GM21360 (cell line): ENCODE measurements around the gene PBX1.

Experiments
- ATAC-seq: cut with Tn5 transposase; IDR thresholded peaks from one replicate; pipeline ENCODE4 v1.9.1; 2021; ENCODE audit warnings: mild to moderate bottlenecking, moderate library complexity; ENCODE audit not compliant: unreplicated experiment

PBX1 gene

DNA sequence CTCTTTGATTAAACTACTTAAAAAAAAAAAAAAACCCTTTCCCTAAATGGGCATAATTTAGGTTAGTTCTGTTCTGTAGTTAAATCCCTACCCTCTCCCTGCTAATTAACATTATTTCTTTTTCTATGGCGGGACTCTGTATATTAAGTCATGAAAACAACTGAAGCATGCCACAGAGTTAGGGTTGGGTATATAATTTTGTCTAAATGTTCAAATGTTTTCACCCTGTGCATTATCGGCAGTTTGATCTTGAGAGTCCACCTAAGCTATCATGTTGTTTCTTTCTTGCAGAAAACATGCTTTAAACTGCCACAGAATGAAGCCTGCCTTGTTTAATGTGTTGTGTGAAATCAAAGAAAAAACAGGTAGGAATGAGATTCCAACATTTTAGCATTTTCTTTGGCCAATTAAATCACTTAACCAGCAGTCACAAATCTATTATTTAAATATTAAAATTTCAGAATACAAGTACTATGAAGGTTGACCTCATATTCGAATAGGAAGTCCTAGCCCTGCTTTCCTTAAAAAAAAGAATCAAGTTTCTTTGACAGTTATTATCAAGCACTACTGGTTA is 4.0 kb downstream of the PBX1 start:
- no peak for ATAC-seq

DNA sequence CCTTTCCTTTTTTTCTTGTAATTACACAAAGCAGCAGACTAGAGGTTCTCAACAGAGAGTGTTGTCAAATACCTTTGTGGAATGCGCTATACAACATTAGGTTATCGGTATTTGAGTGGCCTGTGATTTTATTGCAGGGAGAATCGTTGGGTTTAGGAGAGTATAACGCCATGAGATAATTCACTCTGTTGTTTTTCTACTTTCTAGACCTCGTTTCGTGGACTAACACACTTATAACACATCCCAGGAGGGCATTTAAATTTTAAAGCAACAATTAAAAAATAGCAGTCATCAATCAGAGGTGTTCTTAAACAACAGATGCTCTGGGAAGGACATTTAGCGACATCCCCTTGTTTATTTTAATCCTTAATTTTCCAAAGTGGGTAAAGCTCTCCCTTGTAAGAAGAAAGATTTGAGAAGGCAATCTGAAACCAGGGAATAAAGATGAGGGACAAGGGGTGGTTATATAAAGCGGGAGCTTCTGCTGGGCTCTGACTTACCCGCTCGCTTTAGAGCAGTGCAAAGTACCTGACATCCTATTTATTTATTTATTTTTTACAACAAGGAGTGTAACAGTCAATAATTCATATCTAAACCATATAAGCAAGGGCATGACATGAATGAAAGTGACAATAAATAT is 4.9 kb downstream of the PBX1 start:
- no peak for ATAC-seq

DNA sequence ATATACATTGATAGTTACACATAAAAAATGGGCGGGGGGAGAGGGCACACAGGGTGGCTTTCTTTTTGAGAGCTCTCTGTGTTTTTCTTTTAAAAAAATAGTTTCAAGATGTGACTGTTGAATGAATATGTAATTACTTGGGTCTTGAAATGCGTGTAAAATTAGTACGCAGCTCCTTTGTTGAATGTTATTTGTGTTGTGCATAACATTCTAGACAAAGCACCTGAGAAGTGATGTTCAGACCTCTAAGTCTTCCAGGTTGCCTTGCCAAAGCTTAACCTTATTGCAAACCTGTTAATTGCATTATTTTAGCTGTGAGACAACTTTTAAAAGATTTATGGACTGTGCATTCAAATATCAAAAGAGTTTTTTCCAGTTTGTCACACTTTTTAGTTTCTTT is 5.4 kb downstream of the PBX1 start:
- no peak for ATAC-seq

DNA sequence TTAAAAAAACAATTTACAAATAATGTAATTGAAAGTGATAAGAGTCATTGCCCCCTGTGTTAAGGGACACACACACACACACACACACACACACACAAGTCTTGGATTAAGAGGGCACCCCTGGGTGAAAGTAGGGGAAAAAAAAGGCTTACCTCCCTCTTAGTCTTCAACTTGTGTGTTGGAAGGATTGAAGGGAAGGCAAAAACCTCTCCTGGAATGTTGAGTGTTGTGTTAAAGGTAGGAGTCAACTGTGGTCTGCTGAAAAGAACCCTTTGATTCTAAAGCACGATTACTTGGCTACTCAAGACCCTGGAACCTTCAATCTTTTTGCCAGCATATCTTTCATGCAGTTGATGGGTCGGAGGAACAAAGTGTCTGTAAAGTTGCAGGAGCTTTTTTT is 6.4 kb downstream of the PBX1 start:
- no peak for ATAC-seq

DNA sequence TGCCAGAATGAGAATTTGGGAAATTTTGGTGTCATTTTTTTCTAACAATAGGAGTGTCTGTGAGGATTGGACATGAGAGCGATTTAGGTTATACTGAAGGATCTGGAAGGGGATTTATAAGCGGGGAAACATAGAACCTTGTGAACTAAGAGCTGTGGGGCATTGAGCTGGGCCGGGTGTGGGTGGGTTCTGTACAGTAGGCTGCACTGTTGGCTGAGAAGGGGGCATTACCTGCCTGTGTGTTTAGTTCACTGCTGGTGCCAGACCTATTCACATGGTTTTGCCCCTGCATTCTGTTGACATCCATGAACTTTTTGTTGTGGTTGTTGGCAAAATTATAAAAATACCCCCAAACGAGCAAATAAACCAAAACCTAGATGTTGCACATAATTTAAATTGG is 8.8 kb downstream of the PBX1 start:
- ATAC-seq = no peak

DNA sequence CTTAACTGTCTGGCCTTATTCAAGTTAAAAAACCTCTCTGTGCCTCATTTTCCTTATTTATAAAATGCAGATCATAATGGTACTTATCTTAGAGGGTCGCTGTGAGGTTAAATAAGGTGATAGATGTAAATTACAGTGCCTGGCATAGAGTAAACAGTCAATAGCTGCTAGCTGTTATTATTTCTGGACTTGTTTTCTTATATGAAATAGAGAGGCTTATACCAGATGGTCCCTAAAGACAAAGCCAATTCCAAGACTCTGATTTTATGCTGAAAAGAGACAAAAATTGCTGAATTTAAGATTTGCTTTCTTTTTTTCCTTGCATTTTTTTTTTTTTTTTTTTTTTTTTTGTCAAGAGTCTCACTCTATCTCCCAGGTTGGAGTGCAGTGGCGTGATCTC is 10.3 kb downstream of the PBX1 start:
- ATAC-seq = no peak

DNA sequence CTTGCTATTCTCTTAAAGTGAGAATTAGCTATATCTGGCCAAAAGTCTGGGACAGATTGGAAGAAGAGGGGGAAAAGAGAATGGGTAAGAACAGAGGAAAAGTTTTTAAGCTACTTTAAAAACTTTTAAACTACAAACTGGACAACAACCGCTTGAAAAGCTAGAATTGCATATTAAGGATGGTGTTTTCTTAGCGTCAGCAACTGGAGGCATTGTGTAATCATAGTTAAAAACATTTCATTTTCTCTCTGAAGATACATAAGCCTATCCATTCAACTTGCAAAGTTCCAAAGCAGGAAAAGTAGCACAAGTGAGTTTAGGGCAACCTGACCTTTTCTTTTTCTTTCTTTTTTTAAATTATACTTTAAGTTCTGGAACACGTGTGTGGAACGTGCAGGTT is 10.9 kb downstream of the PBX1 start:
- ATAC-seq = no peak

DNA sequence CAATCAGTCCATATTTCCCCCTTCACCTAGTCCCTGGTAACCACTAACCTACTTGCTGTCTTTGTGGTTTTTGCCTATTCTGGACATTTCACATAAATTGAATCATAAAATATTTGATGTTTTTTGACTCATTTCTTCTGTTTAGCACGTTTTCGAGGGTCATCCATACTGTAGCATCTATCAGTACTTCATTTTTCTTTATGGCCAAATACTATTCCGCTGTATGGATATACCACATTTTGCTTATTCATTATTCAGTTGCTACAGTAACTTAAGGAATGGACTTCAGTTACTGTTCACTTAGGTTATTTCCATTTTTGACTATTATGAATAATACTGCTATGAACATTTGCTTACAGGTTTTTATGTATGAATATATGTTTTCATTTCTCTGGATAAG is 12.3 kb downstream of the PBX1 start:
- no peak for ATAC-seq

DNA sequence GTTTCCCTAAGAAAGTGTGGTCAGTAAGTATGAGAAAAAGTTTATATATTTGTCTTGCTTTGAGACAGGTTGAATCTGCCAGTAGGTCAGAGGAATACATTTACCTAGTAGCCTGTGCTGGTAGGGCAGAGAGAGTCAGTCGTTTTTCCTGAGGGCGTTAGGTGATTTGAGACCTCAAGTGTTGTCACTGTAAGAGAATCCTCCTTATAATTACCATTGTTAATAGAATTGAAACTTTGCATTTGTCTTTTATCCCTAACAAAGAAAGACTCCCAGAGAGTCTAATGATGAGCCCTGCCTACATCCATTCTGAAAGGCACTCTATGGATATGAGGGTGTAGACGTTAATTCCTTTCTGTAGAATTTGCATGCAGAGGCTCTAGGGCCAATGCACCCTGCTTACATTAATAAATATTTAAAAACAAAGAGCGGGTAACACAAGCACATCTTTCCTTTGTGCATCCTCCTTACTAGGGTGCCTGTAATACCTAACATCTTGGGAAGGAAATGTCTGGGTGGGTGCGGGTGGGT is 16.4 kb downstream of the PBX1 start:
- no peak for ATAC-seq

DNA sequence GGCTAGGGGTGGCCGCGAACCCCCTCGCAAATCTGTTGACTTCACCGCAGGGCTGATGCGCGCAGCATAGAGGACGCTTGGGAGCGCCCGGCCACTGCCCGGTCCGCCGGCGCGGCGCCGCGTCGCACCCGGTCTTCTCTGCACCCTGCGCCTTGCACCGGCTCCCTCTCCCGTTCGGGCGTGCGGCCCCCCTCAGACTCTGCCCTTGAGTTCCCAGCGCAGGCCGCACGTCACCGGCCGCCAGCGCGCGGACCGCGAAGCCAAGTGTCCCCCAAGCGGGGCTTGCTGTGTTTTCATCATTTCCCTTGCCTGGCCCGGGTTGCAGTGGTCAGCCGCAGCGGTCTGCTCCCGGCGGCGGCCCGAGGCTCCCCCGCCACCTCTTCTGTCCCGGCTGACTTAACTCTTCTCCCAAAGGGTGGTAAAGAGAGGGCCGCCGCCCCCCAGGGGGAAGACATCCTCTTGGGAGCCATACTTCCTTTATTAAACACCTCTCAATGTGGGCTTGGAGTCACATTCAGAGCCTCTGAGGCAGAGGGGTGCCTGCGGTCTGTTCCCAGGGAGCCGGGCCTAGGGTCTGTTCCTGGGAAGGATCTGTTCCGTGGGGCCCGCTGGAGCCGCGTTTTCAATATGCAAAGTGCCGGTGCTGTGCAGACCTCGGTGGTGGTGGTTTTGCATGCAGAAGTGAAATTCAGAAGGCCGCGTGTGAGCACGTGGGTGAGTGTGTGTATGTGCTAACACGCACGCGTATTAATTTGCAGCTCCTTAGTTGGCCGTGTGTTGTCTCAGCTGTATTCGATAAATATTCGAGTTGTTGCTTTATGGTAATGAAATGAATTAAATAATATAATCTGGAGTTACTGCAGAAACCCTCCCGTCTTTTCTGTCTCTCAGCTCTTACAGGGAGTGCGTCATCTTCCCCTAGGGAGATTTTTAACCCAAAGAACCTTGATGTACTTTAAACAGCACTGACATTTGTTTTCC is 17.6 kb downstream of the PBX1 start:
- no peak for ATAC-seq

DNA sequence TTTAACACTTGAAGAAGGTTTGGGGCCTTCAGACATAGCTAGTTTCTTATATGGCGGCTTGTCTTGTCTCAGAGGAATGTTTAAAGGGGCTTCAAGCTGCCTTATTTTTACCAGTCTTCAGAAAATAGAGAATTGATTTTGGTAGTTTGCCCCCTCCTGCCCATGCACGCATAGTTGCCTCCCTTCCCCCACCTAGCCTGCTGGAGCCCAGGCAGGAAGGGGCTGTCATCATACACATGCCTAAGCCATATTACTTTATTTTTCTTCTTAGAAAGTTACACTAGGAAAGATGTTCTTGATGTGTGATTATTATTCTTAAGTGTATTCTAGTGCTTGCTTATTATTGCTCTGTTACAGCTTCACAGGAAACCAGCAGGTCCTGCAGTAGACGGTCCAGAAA is 18.3 kb downstream of the PBX1 start:
- no peak for ATAC-seq

DNA sequence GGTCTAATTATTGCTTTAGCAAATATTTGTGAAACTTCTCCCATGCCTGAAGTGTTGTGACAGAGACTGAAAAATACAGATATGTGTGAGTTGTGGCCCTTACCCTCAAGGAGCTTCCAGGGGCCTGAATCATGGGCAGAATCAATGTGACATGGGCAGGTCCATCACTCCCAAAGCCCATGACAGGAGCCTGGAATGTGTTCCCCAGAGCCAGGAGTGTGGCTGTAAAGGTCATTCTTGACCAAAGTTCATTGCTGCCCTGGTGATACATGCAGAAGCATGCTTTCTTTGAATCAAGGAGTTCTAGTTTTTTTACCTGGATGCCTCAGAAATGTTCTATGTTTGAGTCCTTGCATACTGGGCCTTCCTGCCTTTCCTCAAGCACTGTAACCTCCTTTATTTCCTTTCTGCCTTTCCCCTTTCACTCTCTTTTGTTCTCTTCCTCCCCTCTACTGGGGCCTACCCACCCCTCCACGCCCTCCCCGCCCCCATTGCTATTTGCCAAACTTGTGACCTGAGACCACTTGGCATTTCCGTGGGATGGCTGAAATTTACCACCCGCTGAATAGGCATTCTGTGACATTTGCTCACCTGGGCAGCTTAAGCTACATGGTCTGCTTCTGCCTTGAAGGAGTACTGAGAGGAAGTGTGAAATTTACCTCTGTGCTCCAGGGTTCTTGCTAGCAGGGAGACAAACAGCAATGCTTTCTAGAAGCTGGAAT is 19.7 kb downstream of the PBX1 start:
- no peak for ATAC-seq

DNA sequence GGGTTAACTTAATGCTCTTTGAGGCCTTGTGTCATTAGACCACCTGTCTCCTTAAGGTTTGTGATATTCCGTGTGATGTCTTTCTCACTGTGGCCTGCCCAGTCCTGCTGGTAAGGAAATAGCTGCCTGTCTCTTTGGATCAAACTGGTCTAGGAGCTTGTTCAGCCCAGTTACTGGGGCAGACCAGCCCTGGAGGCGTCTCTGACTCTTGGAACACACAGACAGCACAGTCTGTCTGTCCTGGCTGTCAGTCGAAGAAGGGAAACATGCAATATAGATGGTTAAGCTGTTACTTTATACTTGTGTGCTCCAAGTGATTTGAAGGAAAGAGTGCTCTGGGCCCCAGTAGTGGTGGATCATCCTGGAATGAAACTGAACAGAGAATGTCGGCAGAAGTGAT is 20.4 kb downstream of the PBX1 start:
- no peak for ATAC-seq

DNA sequence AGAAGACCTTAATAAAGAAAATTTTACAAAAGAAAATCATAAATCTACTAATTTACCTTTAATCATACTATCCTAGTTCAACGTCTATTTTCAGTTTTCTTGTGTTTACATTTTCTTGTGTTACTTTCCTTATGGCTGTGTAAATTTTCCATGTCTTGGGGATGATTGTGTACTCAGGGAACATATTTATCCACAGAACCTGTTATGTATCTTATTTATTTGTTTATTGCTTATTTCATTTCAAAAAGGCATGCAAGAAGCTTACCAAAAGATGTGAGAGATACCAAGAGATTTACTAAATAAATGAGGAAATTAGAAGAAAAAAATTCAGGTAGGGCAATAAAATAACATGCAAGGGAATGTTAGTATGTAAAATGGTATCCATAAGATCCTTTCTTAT is 22.8 kb downstream of the PBX1 start:
- no peak for ATAC-seq

DNA sequence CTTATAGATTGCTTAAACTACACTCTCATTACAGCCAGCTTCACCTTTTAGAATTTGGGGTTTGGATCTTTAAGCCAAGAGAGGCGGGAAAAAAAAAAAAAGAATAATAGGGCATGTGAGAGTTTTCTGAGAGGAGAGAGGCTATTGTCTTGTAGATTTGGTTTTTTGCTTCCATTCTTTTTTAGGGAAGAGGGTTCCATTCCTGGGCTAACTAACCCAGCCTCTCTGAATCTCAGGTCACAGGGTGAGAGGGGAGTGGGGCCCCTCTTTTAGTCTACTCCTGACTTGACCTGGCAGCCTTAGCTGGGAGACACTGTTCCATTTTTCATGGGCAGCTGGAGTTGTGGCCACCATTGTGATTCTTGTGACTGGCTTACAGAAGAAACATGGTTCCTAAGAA is 24.2 kb downstream of the PBX1 start:
- no peak for ATAC-seq

DNA sequence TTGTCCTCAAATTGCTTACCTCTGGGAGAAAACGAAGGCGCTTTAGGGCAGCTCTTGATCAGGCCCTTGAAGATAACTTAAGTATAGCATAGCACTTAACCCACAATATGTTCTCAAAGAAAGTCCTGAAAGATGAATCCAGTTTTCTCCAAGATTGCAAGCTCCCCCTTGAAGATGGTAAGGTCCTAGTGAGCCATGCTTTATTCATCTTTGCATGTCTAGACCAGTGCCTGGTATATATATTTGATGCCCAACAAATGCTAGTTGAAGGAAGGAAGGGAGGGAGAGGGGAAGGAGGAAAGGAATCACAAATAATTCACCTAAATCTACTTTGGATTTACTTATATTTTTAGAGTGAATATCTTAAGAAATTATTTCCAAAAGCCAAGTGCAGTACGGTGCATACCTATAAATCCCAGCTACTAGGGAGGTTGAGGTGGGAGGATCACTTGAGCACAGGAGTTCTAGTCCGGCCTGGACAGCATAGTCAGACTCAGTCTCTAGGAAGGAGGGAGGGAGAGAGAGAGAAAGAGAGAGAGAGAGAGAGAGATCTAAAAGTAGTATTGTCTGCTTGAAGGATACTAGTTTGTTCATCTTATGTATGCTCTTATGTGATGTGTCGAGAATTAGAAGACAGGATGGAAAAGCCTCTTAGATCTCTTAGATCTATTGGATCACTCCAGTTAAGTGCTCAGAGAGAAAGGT is 25.0 kb downstream of the PBX1 start:
- ATAC-seq = no peak

DNA sequence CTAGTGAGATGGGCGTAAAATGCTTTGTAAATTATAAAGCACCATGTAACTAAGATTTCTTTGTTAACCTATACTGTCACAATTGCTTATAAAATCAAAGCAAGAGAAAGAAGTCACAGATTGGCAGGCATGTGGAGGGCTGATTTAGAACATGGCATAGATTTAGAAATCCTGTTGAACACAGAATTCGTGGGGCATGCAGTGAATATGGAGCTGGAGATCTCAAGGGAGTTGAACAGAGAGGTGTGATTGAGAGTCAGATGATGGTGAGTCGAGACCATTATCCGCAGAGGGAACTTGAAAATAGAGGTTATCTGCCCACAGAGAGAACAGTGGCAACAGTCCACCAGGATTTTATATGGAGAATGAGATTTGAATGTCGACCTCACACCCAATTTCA is 27.6 kb downstream of the PBX1 start:
- no peak for ATAC-seq

DNA sequence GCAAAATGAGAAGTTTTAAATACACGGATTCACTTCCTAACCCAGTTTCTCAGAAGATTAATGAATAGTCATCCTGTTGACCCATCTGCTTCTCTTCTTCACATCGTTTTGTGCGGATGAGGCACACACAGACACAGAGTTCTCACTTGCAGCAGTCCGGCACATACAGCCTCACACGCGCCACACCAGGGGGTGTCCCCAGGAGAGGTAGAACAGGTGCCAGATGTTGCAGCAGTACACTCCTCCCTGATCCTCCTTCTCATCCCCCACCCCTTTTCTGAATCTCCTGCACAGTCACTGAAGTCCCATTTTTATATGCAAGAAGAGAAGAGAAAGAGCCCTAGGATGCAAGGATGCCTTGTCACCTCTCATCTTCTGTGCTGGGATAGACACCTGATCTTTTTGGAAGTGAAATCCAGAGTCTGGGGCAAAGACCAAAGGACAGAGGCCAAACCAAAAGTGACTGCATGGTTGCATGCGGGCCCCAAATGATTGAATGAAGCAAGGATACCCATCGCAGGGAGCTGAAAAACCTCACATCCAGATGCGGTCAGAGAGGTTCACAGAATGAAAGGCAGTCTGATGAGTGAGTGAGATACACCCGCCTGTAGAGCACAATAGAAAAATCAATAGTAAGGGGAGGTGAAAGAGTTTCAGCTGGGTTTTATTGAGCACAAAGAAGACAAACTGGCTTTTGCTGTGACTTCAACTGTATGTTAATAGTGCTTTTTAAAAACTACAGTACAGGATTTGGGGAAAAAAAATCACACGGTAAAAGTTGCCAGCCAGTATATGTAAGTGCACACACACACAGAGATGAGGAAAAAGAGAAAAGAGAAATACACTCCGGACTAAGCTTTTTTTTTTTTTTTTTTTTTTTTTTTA is 28.9 kb downstream of the PBX1 start:
- no peak for ATAC-seq

DNA sequence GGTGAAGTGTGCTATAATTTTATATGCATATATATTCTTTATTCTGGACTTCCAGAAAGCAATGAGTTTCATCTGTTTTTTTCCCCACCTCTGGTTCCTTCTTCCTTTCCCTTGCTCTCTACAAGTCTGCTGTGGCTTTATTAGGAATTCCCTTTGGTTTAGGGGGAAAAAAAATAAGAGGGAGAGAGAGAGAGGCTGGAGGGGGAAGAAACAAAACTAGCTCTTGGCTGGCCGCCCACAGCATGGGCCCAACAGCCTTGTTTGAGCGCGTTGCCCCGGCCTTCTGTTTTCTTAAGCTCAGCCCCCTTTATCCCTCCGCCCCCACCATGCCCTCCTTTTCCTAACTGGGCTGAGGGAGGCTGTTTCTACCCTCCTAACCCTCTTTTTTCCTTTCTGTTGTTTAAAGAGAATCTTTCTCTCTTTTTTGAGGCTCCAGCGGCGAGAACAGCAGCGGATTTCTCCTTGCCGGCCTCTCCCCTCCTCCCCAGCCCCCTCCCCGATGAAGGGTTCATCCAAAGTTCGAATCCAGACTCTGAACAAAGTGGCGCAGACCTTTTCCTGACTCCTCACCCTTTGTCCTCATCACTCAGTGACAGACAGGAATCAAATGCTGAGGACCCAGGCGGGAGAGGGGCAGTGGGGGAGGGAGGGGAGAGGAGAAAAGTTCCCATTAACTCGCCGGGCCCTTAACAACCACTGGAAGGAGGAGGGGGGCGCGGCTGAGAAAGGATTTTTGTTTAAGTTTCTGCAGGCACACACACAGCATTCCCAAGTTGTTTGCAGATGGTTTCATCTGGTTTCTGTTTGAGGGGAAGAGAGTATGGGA is 29.7 kb downstream of the PBX1 start:
- ATAC-seq = no peak
